HG02759 (cell line): ENCODE measurements around the gene CAVIN2.

ENCODE experiments used
- ATAC-seq: cut with Tn5 transposase; IDR thresholded peaks from one replicate; pipeline ENCODE4 v1.9.1; 2021; ENCODE audit warnings: mild to moderate bottlenecking, moderate library complexity; ENCODE audit not compliant: unreplicated experiment

The CAVIN2 gene

GRCh38 chr2:191840921-191841320, 6.0 kb downstream of the CAVIN2 start:
- no peak for ATAC-seq

- ATAC-seq: no peak
These were observed 6.7 kb downstream of the CAVIN2 start for GRCh38 chr2:191839918-191840804.

GRCh38 chr2:191838526-191838925, 8.4 kb downstream of the CAVIN2 start:
- no peak for ATAC-seq

GRCh38 chr2:191836853-191837769, 9.8 kb downstream of the CAVIN2 start:
- ATAC-seq: no peak

GRCh38 chr2:191836471-191836852, 10.4 kb downstream of the CAVIN2 start:
- ATAC-seq: no peak

- ATAC-seq: no peak
These were observed 11.1 kb downstream of the CAVIN2 start for GRCh38 chr2:191835539-191836350.

- ATAC-seq: no peak
These were observed 11.8 kb downstream of the CAVIN2 start for GRCh38 chr2:191835100-191835499.

GRCh38 chr2:191833356-191833755, 13.5 kb downstream of the CAVIN2 start:
- ATAC-seq: no peak

- ATAC-seq: no peak
These were observed 14.2 kb downstream of the CAVIN2 start for GRCh38 chr2:191832668-191833067.

GRCh38 chr2:191831410-191831994, 15.4 kb downstream of the CAVIN2 start:
- ATAC-seq: no peak

GRCh38 chr2:191824398-191824797, 22.5 kb downstream of the CAVIN2 start:
- no peak for ATAC-seq

- ATAC-seq: no peak
These were observed 25.8 kb downstream of the CAVIN2 start for GRCh38 chr2:191821078-191821477.

GRCh38 chr2:191818725-191819350, 28.1 kb downstream of the CAVIN2 start:
- no peak for ATAC-seq

- no peak for ATAC-seq
These were observed 28.8 kb downstream of the CAVIN2 start for GRCh38 chr2:191818133-191818532.

- no peak for ATAC-seq
These were observed 31.9 kb downstream of the CAVIN2 start for GRCh38 chr2:191815010-191815409.

GRCh38 chr2:191813943-191814342, 32.9 kb downstream of the CAVIN2 start:
- no peak for ATAC-seq

GRCh38 chr2:191811807-191812602, 34.9 kb downstream of the CAVIN2 start:
- ATAC-seq: peak; percentile 79

GRCh38 chr2:191806396-191806795, 40.5 kb downstream of the CAVIN2 start:
- ATAC-seq: no peak

- ATAC-seq: no peak
These were observed 42.1 kb downstream of the CAVIN2 start for GRCh38 chr2:191804766-191805165.
